Duodenal mucosa (tissue), 2 donors: ENCODE results near the gene ANKS6.

Source experiments
- H3K27ac ChIP-seq: one replicate; pipeline ENCODE4 v1.7.0; 2013; ENCODE audit warnings: low read depth, low read length
- H3K27me3 ChIP-seq, 2 donors: one replicate each; pipeline ENCODE4 v1.7.0; 2013; ENCODE audit warnings: low read length in 2 of 2, control low read depth in 1 of 2; ENCODE audit not compliant: insufficient read depth in 2 of 2, control insufficient read depth in 1 of 2
- H3K36me3 ChIP-seq, 2 donors: one replicate each; pipeline ENCODE4 v1.7.0; 2013; ENCODE audit warnings: low read length in 2 of 2, control low read depth in 1 of 2; ENCODE audit not compliant: insufficient read depth in 2 of 2, control insufficient read depth in 1 of 2
- H3K4me1 ChIP-seq, 2 donors: one replicate each; pipeline ENCODE4 v1.7.0; 2013; ENCODE audit warnings: low read length in 2 of 2, control low read depth in 1 of 2; ENCODE audit not compliant: insufficient read depth in 2 of 2, control insufficient read depth in 1 of 2
- H3K4me3 ChIP-seq, 2 donors: one replicate each; pipeline ENCODE4 v1.7.0; 2013; ENCODE audit warnings: low read length in 2 of 2, low read depth in 1 of 2
- H3K9ac ChIP-seq, 2 donors: one replicate each; pipeline ENCODE4 v1.7.0; 2013; ENCODE audit warnings: low read length in 2 of 2, low read depth in 1 of 2
- H3K9me3 ChIP-seq, 2 donors: one replicate each; pipeline ENCODE4 v1.7.0; 2013; ENCODE audit warnings: low read length in 2 of 2, control low read depth in 1 of 2; ENCODE audit not compliant: control insufficient read depth in 1 of 2

ANKS6 gene

GRCh38 chr9:98819231-98819630 lies 22.9 kb upstream of the ANKS6 start:
- Histone ChIP-seq H3K4me3 (no peak overlapping the region), H3K9me3 (peaks cover 3% of the 10 kb centered on the region in 2 donors), H3K4me1 (no peaks in the 10 kb centered on the region), H3K27ac (no peak overlapping the region), H3K36me3 (peaks cover 0 to 20% of the 10 kb centered on the region in 2 donors), H3K9ac (no peak overlapping the region), H3K27me3 (no peaks in the 10 kb centered on the region)

- peaks cover 3% of the 10 kb centered on the region in 2 donors for H3K9me3 ChIP-seq
- H3K36me3 ChIP-seq, result peaks cover 0 to 15% of the 10 kb centered on the region in 2 donors
- H3K4me1 ChIP-seq, result no peaks in the 10 kb centered on the region
- H3K9ac ChIP-seq, result no peak overlapping the region
- no peaks in the 10 kb centered on the region for H3K27me3 ChIP-seq
- H3K27ac ChIP-seq, result no peak overlapping the region
- H3K4me3 ChIP-seq, result no peak overlapping the region
Observed at GRCh38 chr9:98818764-98819163, 22.4 kb upstream of the ANKS6 start.

- Histone ChIP-seq H3K9ac (no peak overlapping the region), H3K4me1 (peaks cover 0 to under 1% of the 10 kb centered on the region in 2 donors), H3K4me3 (no peak overlapping the region), H3K36me3 (peaks cover 0 to 3% of the 10 kb centered on the region in 2 donors), H3K9me3 (peaks cover 3% of the 10 kb centered on the region in 2 donors), H3K27me3 (no peaks in the 10 kb centered on the region), H3K27ac (no peak overlapping the region)
Observed at GRCh38 chr9:98815391-98815951, 19.1 kb upstream of the ANKS6 start.

- Histone ChIP-seq H3K4me3 (no peak overlapping the region), H3K36me3 (no peaks in the 10 kb centered on the region), H3K9me3 (no peaks in the 10 kb centered on the region), H3K9ac (no peak overlapping the region), H3K4me1 (peaks cover 33 to 37% of the 10 kb centered on the region in 2 donors), H3K27me3 (peaks cover 0 to 5% of the 10 kb centered on the region in 2 donors), H3K27ac (no peak overlapping the region)
Observed at GRCh38 chr9:98811051-98811650, 14.8 kb upstream of the ANKS6 start.

- Histone ChIP-seq H3K9me3 (no peaks in the 10 kb centered on the region), H3K4me3 (peak overlapping the region in 1 of 2 donors; percentile 75), H3K27ac (no peak overlapping the region), H3K9ac (no peak overlapping the region), H3K36me3 (no peaks in the 10 kb centered on the region), H3K27me3 (peaks cover 0 to 5% of the 10 kb centered on the region in 2 donors), H3K4me1 (peaks cover 41 to 46% of the 10 kb centered on the region in 2 donors)
Observed at GRCh38 chr9:98810102-98810842, 13.9 kb upstream of the ANKS6 start.

- H3K27ac ChIP-seq, result no peak overlapping the region
- H3K9me3 ChIP-seq, result no peaks in the 10 kb centered on the region
- peak overlapping the region; percentile 75 to 77 for H3K4me3 ChIP-seq
- H3K4me1 ChIP-seq, result peaks cover 47 to 48% of the 10 kb centered on the region in 2 donors
- peak overlapping the region; percentile 52 to 60 for H3K9ac ChIP-seq
- no peaks in the 10 kb centered on the region for H3K36me3 ChIP-seq
- H3K27me3 ChIP-seq, result peaks cover 0 to 5% of the 10 kb centered on the region in 2 donors
Observed at GRCh38 chr9:98809311-98810101, 13.2 kb upstream of the ANKS6 start.

GRCh38 chr9:98808875-98809274 lies 12.5 kb upstream of the ANKS6 start:
- H3K27ac ChIP-seq, result no peak overlapping the region
- H3K9ac ChIP-seq, result peak overlapping the region; percentile 52 to 60
- H3K4me1 ChIP-seq, result peaks cover 47 to 48% of the 10 kb centered on the region in 2 donors
- H3K4me3 ChIP-seq, result peak overlapping the region; percentile 75 to 77
- peaks cover 0 to 5% of the 10 kb centered on the region in 2 donors for H3K27me3 ChIP-seq
- no peaks in the 10 kb centered on the region for H3K9me3 ChIP-seq
- H3K36me3 ChIP-seq, result no peaks in the 10 kb centered on the region

GRCh38 chr9:98808411-98808815 lies 12.1 kb upstream of the ANKS6 start:
- H3K9me3 ChIP-seq, result no peaks in the 10 kb centered on the region
- no peaks in the 10 kb centered on the region for H3K36me3 ChIP-seq
- H3K4me3 ChIP-seq, result peak overlapping the region; percentile 75 to 77
- peaks cover 0 to 5% of the 10 kb centered on the region in 2 donors for H3K27me3 ChIP-seq
- H3K4me1 ChIP-seq, result peaks cover 47 to 48% of the 10 kb centered on the region in 2 donors
- H3K27ac ChIP-seq, result no peak overlapping the region
- peak overlapping the region; percentile 52 to 60 for H3K9ac ChIP-seq

- H3K27me3 ChIP-seq, result peaks cover 0 to 5% of the 10 kb centered on the region in 2 donors
- H3K27ac ChIP-seq, result no peak overlapping the region
- H3K9ac ChIP-seq, result peak overlapping the region; percentile 52 to 60
- H3K4me1 ChIP-seq, result peaks cover 47 to 48% of the 10 kb centered on the region in 2 donors
- H3K36me3 ChIP-seq, result no peaks in the 10 kb centered on the region
- H3K9me3 ChIP-seq, result no peaks in the 10 kb centered on the region
- H3K4me3 ChIP-seq, result peak overlapping the region; percentile 75 to 77
Observed at GRCh38 chr9:98807814-98808195, 11.4 kb upstream of the ANKS6 start.
